Sigmoid colon (tissue), 3 donors: ENCODE measurements around the gene PPFIA3.

ENCODE experiments used
- CTCF ChIP-seq, 4 experiments: fragments of 450-650 bp in 3 of 4; fragments of 200-600 bp in 1 of 4; IDR thresholded peaks; one replicate each; pipeline ENCODE4 v1.5.1; 2016 to 2019; ENCODE audit warnings: antibody characterized with exemption in 4 of 4, mild to moderate bottlenecking in 3 of 4, moderate library complexity in 2 of 4
- POLR2A ChIP-seq, 2 donors: fragments of 450-650 bp; IDR thresholded peaks; one replicate each; pipeline ENCODE4 v1.6.1; 2016; ENCODE audit warnings: antibody characterized with exemption in 2 of 2, mild to moderate bottlenecking in 2 of 2, moderate library complexity in 2 of 2

GRCh38 chr19:49151267-49152118 lies 32.1 kb downstream of the PPFIA3 start:
- TF ChIP-seq CTCF (IDR thresholded peaks at IDR 0.05) (no peak), POLR2A (IDR thresholded peaks at IDR 0.05) (no peak)
